IMR-90 (cell line): ENCODE results near the gene TRPM8. TPM values are rescaled to one million over a fixed set of nuclear protein-coding genes. Genes with fewer than 3 reads are reported as not detected.

Experiments used
- ATAC-seq: fragments of 200-7000 bp; cut with Tn5 transposase; 2 replicates; pipeline ENCODE4 v1.9.1; 2020; ENCODE audit warnings: low read depth, mild to moderate bottlenecking, moderate library complexity
- BruUV-seq: library from RNA; stranded (reverse); fragments of 400-500 nt; replicated peaks from 2 replicates; lab custom pipeline; 2021; lab: Mats Ljungman, UMichigan
- CTCF ChIA-PET: fragments of 300-600 bp; formaldehyde crosslinking; extraction: SDS; loops from one replicate; lab custom pipeline; 2021; ENCODE audit warnings: antibody characterized with exemption; lab: Yijun Ruan, JAX
- POLR2A ChIA-PET: fragments of 300-600 bp; sonication (Branson Sonifier 250); formaldehyde crosslinking; loops from one replicate; lab custom pipeline; 2022; ENCODE audit warnings: antibody characterized with exemption; ENCODE audit not compliant: unreplicated experiment; lab: Charles Lee
- DNase-seq: peaks from one replicate; pipeline ENCODE4 v3.0.0; 2013
- H2AFZ ChIP-seq: replicated peaks from 2 replicates; pipeline ENCODE3; 2013; ENCODE audit warnings: low read length, mild to moderate bottlenecking; ENCODE audit not compliant: poor library complexity
- H2AK5ac ChIP-seq: 2 replicates; pipeline ENCODE4 v1.6.1; 2013; ENCODE audit warnings: low read depth, low read length, inconsistent platforms
- H2AK9ac ChIP-seq: replicated peaks from 2 replicates; pipeline ENCODE3; 2013; ENCODE audit warnings: mild to moderate bottlenecking, low read depth, low read length, moderate library complexity; ENCODE audit not compliant: poor library complexity
- H2BK120ac ChIP-seq: 2 replicates; pipeline ENCODE4 v1.6.1; 2013; ENCODE audit warnings: low read depth, low read length, inconsistent platforms
- H2BK15ac ChIP-seq: 3 replicates; pipeline ENCODE4 v1.6.1; 2013; ENCODE audit warnings: low read depth, low read length, inconsistent platforms
- H2BK20ac ChIP-seq: 2 replicates; pipeline ENCODE4 v1.6.1; 2013; ENCODE audit warnings: low read depth, mild to moderate bottlenecking, inconsistent platforms, low read length, moderate library complexity
- H2BK5ac ChIP-seq: 2 replicates; pipeline ENCODE4 v1.6.1; 2013; ENCODE audit warnings: mild to moderate bottlenecking, low read depth, low read length, inconsistent platforms; ENCODE audit not compliant: poor library complexity, severe bottlenecking
- H3K14ac ChIP-seq: replicated peaks from 2 replicates; pipeline ENCODE4 v1.6.1; 2013; ENCODE audit warnings: low read depth, low read length, inconsistent platforms
- H3K18ac ChIP-seq: 2 replicates; pipeline ENCODE4 v1.6.1; 2013; ENCODE audit warnings: low read depth, low read length, control low read depth
- H3K23ac ChIP-seq: 2 replicates; pipeline ENCODE4 v1.6.1; 2013; ENCODE audit warnings: low read depth, low read length, inconsistent platforms
- H3K27ac ChIP-seq: 2 replicates; pipeline ENCODE4 v1.5.1; 2013; ENCODE audit warnings: mild to moderate bottlenecking, control low read depth, low read length; ENCODE audit not compliant: insufficient read depth
- H3K27me3 ChIP-seq: 2 replicates; pipeline ENCODE4 v1.6.1; 2013; ENCODE audit warnings: low read length; ENCODE audit not compliant: control insufficient read depth, insufficient read depth
- H3K36me3 ChIP-seq: 2 replicates; pipeline ENCODE4 v1.6.1; 2013; ENCODE audit warnings: low read length, mixed read lengths; ENCODE audit not compliant: control insufficient read depth, insufficient read depth
- H3K4ac ChIP-seq: 2 replicates; pipeline ENCODE4 v1.6.1; 2013; ENCODE audit warnings: low read depth, low read length, inconsistent platforms
- H3K4me1 ChIP-seq: 2 replicates; pipeline ENCODE4 v1.6.1; 2013; ENCODE audit warnings: low read length, mixed read lengths; ENCODE audit not compliant: control insufficient read depth, insufficient read depth
- H3K4me2 ChIP-seq: 2 replicates; pipeline ENCODE4 v1.6.1; 2013; ENCODE audit warnings: low read depth, mild to moderate bottlenecking, control low read depth, low read length, moderate library complexity
- H3K4me3 ChIP-seq: 2 replicates; pipeline ENCODE4 v1.5.1; 2013; ENCODE audit warnings: low read depth, mild to moderate bottlenecking, control low read depth, low read length, moderate library complexity; ENCODE audit not compliant: insufficient read depth
- H3K56ac ChIP-seq: 2 replicates; pipeline ENCODE4 v1.6.1; 2013; ENCODE audit warnings: low read length, inconsistent platforms; ENCODE audit not compliant: insufficient read depth; ENCODE audit errors: extremely low read depth
- H3K79me1 ChIP-seq, 2 experiments: 2 replicates each; pipeline ENCODE4 v1.6.1; 2013; ENCODE audit warnings: low read length in 2 of 2, inconsistent platforms in 1 of 2, low read depth in 1 of 2
- H3K9ac ChIP-seq: 2 replicates; pipeline ENCODE4 v1.6.1; 2013; ENCODE audit warnings: low read depth, low read length, control low read depth
- H3K9me1 ChIP-seq: 2 replicates; pipeline ENCODE4 v1.6.1; 2013; ENCODE audit warnings: low read length, inconsistent platforms; ENCODE audit not compliant: insufficient read depth
- H3K9me3 ChIP-seq: 2 replicates; pipeline ENCODE4 v1.6.1; 2013; ENCODE audit warnings: low read length; ENCODE audit not compliant: control insufficient read depth, insufficient read depth
- H4K20me1 ChIP-seq: 2 replicates; pipeline ENCODE4 v1.6.1; 2013; ENCODE audit warnings: low read length, inconsistent platforms; ENCODE audit not compliant: insufficient read depth
- H4K5ac ChIP-seq: 2 replicates; pipeline ENCODE4 v1.6.1; 2013; ENCODE audit warnings: mild to moderate bottlenecking, low read depth, low read length, control low read depth
- H4K8ac ChIP-seq, 2 experiments: 2 replicates each; pipeline ENCODE4 v1.6.1; 2013; ENCODE audit warnings: low read depth in 2 of 2, low read length in 2 of 2, control low read depth in 1 of 2, inconsistent platforms in 1 of 2
- H4K91ac ChIP-seq: 2 replicates; pipeline ENCODE4 v1.6.1; 2013; ENCODE audit warnings: low read depth, low read length, inconsistent platforms; ENCODE audit not compliant: insufficient read depth
- MXI1 ChIP-seq: IDR thresholded peaks from 2 replicates; pipeline ENCODE4 v1.6.1; 2012; ENCODE audit warnings: low read depth, mild to moderate bottlenecking, low read length, moderate library complexity, borderline replicate concordance
- POLR2A ChIP-seq: IDR thresholded peaks from 2 replicates; pipeline ENCODE4 v1.6.1; 2012; ENCODE audit warnings: mild to moderate bottlenecking, low read depth, low read length
- RAD21 ChIP-seq: IDR thresholded peaks from 2 replicates; pipeline ENCODE4 v1.6.1; 2012; ENCODE audit warnings: low read length, improper control_type of control experiment
- WGBS, 2 experiments: methylation state at CpG; one replicate each; pipeline versions ENCODE4 v1.1.5 to v1.1.7; 2013; ENCODE audit warnings: missing lambda C conversion rate in 2 of 2; ENCODE audit not compliant: insufficient read length in 1 of 2; ENCODE audit errors: extremely low coverage in 2 of 2; 5-methylcytosine and 5-hydroxymethylcytosine counted together
- dilution Hi-C: fragments of 300-500 bp; cut with HindIII; formaldehyde crosslinking; loops from one replicate; pipeline ENCODE4 v1.14.3; 2018; ENCODE audit warnings: low sequenced_read_pairs; ENCODE audit not compliant: unreplicated experiment
- in situ Hi-C: fragments of 300-500 bp; cut with MboI; formaldehyde crosslinking; loops from 3 replicates; pipeline ENCODE4 v1.14.3; 2019; ENCODE audit warnings: low sequenced_read_pairs, inconsistent platforms, mixed read lengths
- intact Hi-C: fragments of 100-400 bp; cut with micrococcal nuclease; formaldehyde crosslinking; loops from 2 replicates; pipeline ENCODE4 v1.10.0; 2022
- polyA plus RNA-seq, 3 experiments: library from polyadenylated mRNA; depleted of rRNA; stranded (reverse); fragments of >200 nt; gene quantifications; 2 replicates each; pipeline ENCODE4 v1.2.3, GENCODE V29; 2012; ENCODE audit warnings: low replicate concordance in 1 of 3
- total RNA-seq: library from RNA; depleted of rRNA; stranded (reverse); fragments of >200 nt; gene quantifications from 2 replicates; pipeline ENCODE4 v1.2.3, GENCODE V29; 2012

Gene TRPM8
- total and polyA plus RNA-seq, 2 of the 4 experiments (the other 2 are of a cell fraction) = not detected

GRCh38 chr2:233936089-233936488 lies 18.9 kb downstream of the TRPM8 start:
- no peaks in the 10 kb centered on the region; the same call in 1 of the 2 replicates for H3K9me3 ChIP-seq
- no peak overlapping the region for H3K23ac ChIP-seq
- H3K27ac ChIP-seq = no peak overlapping the region
- no peak overlapping the region for H3K9ac ChIP-seq
- dilution Hi-C loops (no loop called here), in situ Hi-C loops (no loop called here), intact Hi-C loops (no loop called here)
- H4K8ac ChIP-seq = no peak overlapping the region
- ATAC-seq = no peak
- no peak overlapping the region for H2BK120ac ChIP-seq
- H2AFZ ChIP-seq = no peak overlapping the region
- no peak overlapping the region for H4K91ac ChIP-seq
- H3K36me3 ChIP-seq = no peaks in the 10 kb centered on the region
- H3K14ac ChIP-seq = no peak overlapping the region
- no peak overlapping the region for H3K18ac ChIP-seq
- no peak overlapping the region for H2BK15ac ChIP-seq
- ChIA-PET CTCF (no interaction called here), POLR2A (interaction anchor here (0.5 kb wide), 1 partner anchor 306 kb away, joined by 7 read pairs; no protein-coding TSS in a partner anchor)
- peaks cover 65% of the 10 kb centered on the region for H3K27me3 ChIP-seq
- no peaks in the 10 kb centered on the region for H3K79me1 ChIP-seq
- H2BK5ac ChIP-seq = no peak overlapping the region
- H3K4me2 ChIP-seq = no peak overlapping the region
- no peaks in the 10 kb centered on the region; the same call in 1 of the 2 replicates for H3K4me1 ChIP-seq
- H4K20me1 ChIP-seq = no peaks in the 10 kb centered on the region
- H2AK9ac ChIP-seq = no peak overlapping the region
- no CpG with 5 or more reads among the region's 7 CpGs for WGBS, 2 experiments
- no peak overlapping the region for H2AK5ac ChIP-seq
- H4K5ac ChIP-seq = no peak overlapping the region
- no peaks in the 10 kb centered on the region for H3K9me1 ChIP-seq
- no TSS peak for BruUV-seq
- TF ChIP-seq MXI1 = no peak
- no peak for TF ChIP-seq RAD21
- TF ChIP-seq POLR2A = no peak
- no peak overlapping the region for H2BK20ac ChIP-seq
- no peak overlapping the region for H3K4ac ChIP-seq
- no peak for DNase-seq
- H3K56ac ChIP-seq = no peak overlapping the region
- H3K4me3 ChIP-seq = no peak overlapping the region
